ENCODE results near the gene TANGO6.

The TANGO6 gene

DNA sequence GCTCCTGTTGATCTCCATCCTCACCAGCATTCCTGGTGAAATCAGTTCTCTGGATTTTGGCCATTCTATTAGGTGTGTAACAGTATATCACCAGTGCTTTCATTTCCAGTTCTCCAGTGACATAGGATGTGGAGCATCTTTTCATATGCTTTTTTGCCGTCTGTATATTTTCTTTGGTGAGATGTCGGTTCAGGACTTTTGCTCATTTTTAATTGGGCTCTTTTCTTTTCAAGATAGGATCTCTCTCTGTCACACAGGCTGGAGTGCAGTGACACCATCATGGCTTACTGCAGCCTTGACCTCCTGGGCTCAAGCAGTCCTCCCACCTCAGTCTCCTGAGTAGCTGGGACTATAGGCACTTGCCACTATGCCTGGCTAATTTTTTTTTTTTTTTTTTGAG lies 74.2 kb downstream of the TANGO6 start:
- Mint-ChIP-seq H3K27me3 (ENCODE audit: low read depth) (no peaks in the 10 kb centered on the region), H3K9me3 (no peaks in the 10 kb centered on the region), H3K4me3 (no peak overlapping the region), H3K36me3 (ENCODE audit: low read depth) (peaks cover 17% of the 10 kb centered on the region), H3K4me1 (no peaks in the 10 kb centered on the region), H3K27ac (no peak overlapping the region)
- TF ChIP-seq, protein P1, sequence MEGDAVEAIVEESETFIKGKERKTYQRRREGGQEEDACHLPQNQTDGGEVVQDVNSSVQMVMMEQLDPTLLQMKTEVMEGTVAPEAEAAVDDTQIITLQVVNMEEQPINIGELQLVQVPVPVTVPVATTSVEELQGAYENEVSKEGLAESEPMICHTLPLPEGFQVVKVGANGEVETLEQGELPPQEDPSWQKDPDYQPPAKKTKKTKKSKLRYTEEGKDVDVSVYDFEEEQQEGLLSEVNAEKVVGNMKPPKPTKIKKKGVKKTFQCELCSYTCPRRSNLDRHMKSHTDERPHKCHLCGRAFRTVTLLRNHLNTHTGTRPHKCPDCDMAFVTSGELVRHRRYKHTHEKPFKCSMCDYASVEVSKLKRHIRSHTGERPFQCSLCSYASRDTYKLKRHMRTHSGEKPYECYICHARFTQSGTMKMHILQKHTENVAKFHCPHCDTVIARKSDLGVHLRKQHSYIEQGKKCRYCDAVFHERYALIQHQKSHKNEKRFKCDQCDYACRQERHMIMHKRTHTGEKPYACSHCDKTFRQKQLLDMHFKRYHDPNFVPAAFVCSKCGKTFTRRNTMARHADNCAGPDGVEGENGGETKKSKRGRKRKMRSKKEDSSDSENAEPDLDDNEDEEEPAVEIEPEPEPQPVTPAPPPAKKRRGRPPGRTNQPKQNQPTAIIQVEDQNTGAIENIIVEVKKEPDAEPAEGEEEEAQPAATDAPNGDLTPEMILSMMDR (IDR thresholded peaks at IDR 0.05; ENCODE audit: unreplicated experiment in 3 of 3) = no peak

DNA sequence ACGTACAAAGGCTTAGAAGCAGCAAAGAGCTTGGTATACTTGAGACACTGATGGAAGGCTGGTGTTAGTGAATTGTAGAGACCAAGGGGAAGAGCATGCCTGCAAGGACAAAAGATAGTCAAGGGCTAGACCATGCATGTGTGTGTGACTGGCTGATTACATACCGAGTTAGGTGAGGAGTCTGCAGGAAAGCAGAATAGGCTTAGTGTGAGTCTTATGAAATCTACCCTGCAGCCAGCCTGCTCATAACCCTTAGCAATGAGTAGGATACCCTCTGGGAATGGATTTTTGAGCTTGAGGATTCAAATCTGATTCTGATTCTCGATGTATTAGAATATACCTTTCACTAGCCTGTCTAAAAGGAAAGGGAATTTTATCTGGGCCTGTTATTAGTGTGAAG lies 77.0 kb downstream of the TANGO6 start:
- Mint-ChIP-seq H3K27ac (no peak overlapping the region), H3K36me3 (ENCODE audit: low read depth) (peaks cover 17% of the 10 kb centered on the region), H3K9me3 (no peaks in the 10 kb centered on the region), H3K27me3 (ENCODE audit: low read depth) (no peaks in the 10 kb centered on the region), H3K4me1 (no peaks in the 10 kb centered on the region), H3K4me3 (no peak overlapping the region)
- TF ChIP-seq, protein P1 (IDR thresholded peaks at IDR 0.05; ENCODE audit: unreplicated experiment in 3 of 3) = no peak

DNA sequence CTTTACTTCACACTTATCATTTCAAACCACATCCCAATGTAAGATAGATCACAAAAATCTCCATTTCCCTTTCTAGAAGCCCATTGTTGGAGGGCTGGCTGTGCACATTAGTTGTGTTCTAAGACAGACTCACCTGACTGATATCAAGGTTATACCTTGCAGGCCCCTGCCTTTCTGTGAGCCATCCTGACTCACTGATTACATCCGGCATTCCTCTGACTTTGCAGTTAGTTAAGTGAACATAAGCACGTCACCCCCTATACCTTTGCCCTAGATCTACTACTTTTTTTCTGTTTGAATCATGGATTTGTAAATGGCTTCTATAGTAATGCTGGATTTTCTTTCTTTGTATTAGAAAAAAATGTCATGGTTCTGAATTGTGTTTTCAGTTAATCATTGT lies 78.3 kb downstream of the TANGO6 start:
- Mint-ChIP-seq H3K9me3 (no peaks in the 10 kb centered on the region), H3K27ac (no peak overlapping the region), H3K27me3 (ENCODE audit: low read depth) (no peaks in the 10 kb centered on the region), H3K36me3 (ENCODE audit: low read depth) (peaks cover 17% of the 10 kb centered on the region), H3K4me1 (no peaks in the 10 kb centered on the region), H3K4me3 (no peak overlapping the region)
- TF ChIP-seq, protein P1 (IDR thresholded peaks at IDR 0.05; ENCODE audit: unreplicated experiment in 3 of 3) = no peak

GRCh38 chr16:68923116-68923515 lies 79.8 kb downstream of the TANGO6 start:
- Mint-ChIP-seq H3K9me3 (no peaks in the 10 kb centered on the region), H3K4me1 (no peaks in the 10 kb centered on the region), H3K4me3 (no peak overlapping the region), H3K27ac (no peak overlapping the region), H3K27me3 (ENCODE audit: low read depth) (no peaks in the 10 kb centered on the region), H3K36me3 (ENCODE audit: low read depth) (peaks cover 30% of the 10 kb centered on the region)
- TF ChIP-seq, protein P1 (IDR thresholded peaks at IDR 0.05; ENCODE audit: unreplicated experiment in 3 of 3) = no peak

- Mint-ChIP-seq H3K4me3 (no peak overlapping the region), H3K27ac (no peak overlapping the region), H3K36me3 (ENCODE audit: low read depth) (peaks cover 44% of the 10 kb centered on the region), H3K4me1 (peaks cover 6% of the 10 kb centered on the region), H3K9me3 (no peaks in the 10 kb centered on the region), H3K27me3 (ENCODE audit: low read depth) (no peaks in the 10 kb centered on the region)
- TF ChIP-seq, protein P1 (IDR thresholded peaks at IDR 0.05; ENCODE audit: unreplicated experiment in 3 of 3) = no peak
Observed at GRCh38 chr16:68927018-68927417, 83.7 kb downstream of the TANGO6 start.

- Mint-ChIP-seq H3K4me1 (peaks cover 6% of the 10 kb centered on the region), H3K27ac (no peak overlapping the region), H3K4me3 (no peak overlapping the region), H3K27me3 (ENCODE audit: low read depth) (no peaks in the 10 kb centered on the region), H3K9me3 (no peaks in the 10 kb centered on the region), H3K36me3 (ENCODE audit: low read depth) (peaks cover 63% of the 10 kb centered on the region)
- TF ChIP-seq, protein P1 (IDR thresholded peaks at IDR 0.05; ENCODE audit: unreplicated experiment in 3 of 3) = no peak
Observed at GRCh38 chr16:68931196-68931595, 87.9 kb downstream of the TANGO6 start.
